K562 (cell line): Measurements from ENCODE around the gene WDR64. TPM values are rescaled to one million over a fixed set of nuclear protein-coding genes. Genes with fewer than 3 reads are reported as not detected.

Source experiments
- ATAC-seq: fragments of 200-7000 bp; cut with Tn5 transposase; 3 replicates; pipeline ENCODE4 v1.9.1; 2020; ENCODE audit warnings: moderate library complexity
- BruUV-seq: library from RNA; stranded (reverse); fragments of 400-500 nt; replicated peaks from 2 replicates; lab custom pipeline; 2021; lab: Mats Ljungman, UMichigan
- CTCF ChIA-PET: fragments of 300-600 bp; formaldehyde crosslinking; extraction: SDS; loops from one replicate; lab custom pipeline; 2021; ENCODE audit warnings: low intra/inter-chr PET ratio; lab: Yijun Ruan, JAX
- POLR2A ChIA-PET: fragments of 300-600, 350-650 bp; sonication (Branson Sonifier 250); formaldehyde crosslinking; extraction: SDS; loops from one replicate; lab custom pipeline; 2021; ENCODE audit warnings: antibody characterized with exemption, inconsistent platforms; lab: Yijun Ruan, JAX
- DNase-seq, 4 experiments: peaks; one replicate each; pipeline versions ENCODE4 v3.0.0 to v3.0.0-alpha.2; 2011 to 2018; ENCODE audit warnings: low spot score in 3 of 4, mixed read lengths in 3 of 4; ENCODE audit errors: extremely low read depth in 1 of 4
- FAIRE-seq: peaks from 2 replicates; lab custom pipeline; 2011; peaks lifted over from hg19 to GRCh38; lab: Jason Lieb, UNC
- H2AFZ ChIP-seq: 2 replicates; pipeline ENCODE4 v1.6.0; 2011; ENCODE audit warnings: low read depth, low read length, control low read depth, inconsistent platforms
- H3K27ac ChIP-seq: fragments of 200-600 bp; 3 replicates; pipeline ENCODE4 v1.8.0; 2011; ENCODE audit warnings: low read depth, mild to moderate bottlenecking, control low read depth, inconsistent platforms, low read length, moderate library complexity, mixed read lengths; ENCODE audit errors: extremely low read depth
- H3K27me3 ChIP-seq, 2 experiments: fragments of 300-600 bp in 1 of 2; 2 replicates in 1 of 2; 3 replicates in 1 of 2; pipeline versions ENCODE4 v1.6.0 to v1.8.0; 2011; ENCODE audit warnings: inconsistent platforms in 2 of 2, low read length in 2 of 2, mild to moderate bottlenecking in 1 of 2, mixed read lengths in 1 of 2, moderate library complexity in 1 of 2; ENCODE audit not compliant: control insufficient read depth in 2 of 2, insufficient read depth in 2 of 2
- H3K36me3 ChIP-seq: fragments of 300-600 bp; 3 replicates; pipeline ENCODE4 v1.8.0; 2011; ENCODE audit warnings: mild to moderate bottlenecking, low read length, inconsistent platforms; ENCODE audit not compliant: control insufficient read depth, insufficient read depth
- H3K4me1 ChIP-seq, 2 experiments: fragments of 200-600 bp in 1 of 2; replicated peaks in 1 of 2; 2 replicates in 1 of 2; 3 replicates in 1 of 2; pipeline versions ENCODE4 v1.5.1 to v1.8.0; 2011; ENCODE audit warnings: inconsistent platforms in 2 of 2, low read length in 2 of 2, mild to moderate bottlenecking in 1 of 2, mixed read lengths in 1 of 2, moderate library complexity in 1 of 2; ENCODE audit not compliant: control insufficient read depth in 2 of 2, insufficient read depth in 2 of 2
- H3K4me2 ChIP-seq: 2 replicates; pipeline ENCODE4 v1.6.1; 2011; ENCODE audit warnings: low read length, control low read depth, inconsistent platforms, mixed read lengths; ENCODE audit not compliant: insufficient read depth
- H3K4me3 ChIP-seq: fragments of 200-600 bp; sonication (generic), shearing (Covaris generic); 2 replicates; pipeline ENCODE4 v1.5.1; 2016; ENCODE audit warnings: control low read depth, inconsistent platforms
- H3K79me2 ChIP-seq: fragments of 200-600 bp; 3 replicates; pipeline ENCODE4 v1.8.0; 2011; ENCODE audit warnings: low read length, inconsistent platforms; ENCODE audit not compliant: control insufficient read depth, insufficient read depth
- H3K9ac ChIP-seq, 2 experiments: 2 replicates each; pipeline versions ENCODE4 v1.6.0 to v1.6.1; 2011; ENCODE audit warnings: low read depth in 2 of 2, low read length in 2 of 2, control low read depth in 1 of 2, inconsistent platforms in 1 of 2, mild to moderate bottlenecking in 1 of 2, mixed read lengths in 1 of 2; ENCODE audit not compliant: insufficient read depth in 1 of 2
- H3K9me1 ChIP-seq: one replicate; pipeline ENCODE4 v1.6.0; 2011; ENCODE audit warnings: inconsistent platforms, mild to moderate bottlenecking, low read length, moderate library complexity; ENCODE audit not compliant: control insufficient read depth, insufficient read depth
- H3K9me3 ChIP-seq: replicated peaks from 2 replicates; pipeline ENCODE4 v1.5.1; 2011; ENCODE audit warnings: low read depth, low read length, inconsistent platforms; ENCODE audit not compliant: control insufficient read depth, insufficient read depth
- H4K20me1 ChIP-seq: replicated peaks from 2 replicates; pipeline ENCODE4 v1.6.1; 2011; ENCODE audit warnings: low read length, inconsistent platforms, mixed read lengths; ENCODE audit not compliant: control insufficient read depth, insufficient read depth
- AFF1 ChIP-seq, 2 experiments: fragments of 450-650 bp; IDR thresholded peaks; 2 replicates each; pipeline ENCODE4 v1.6.1; 2018; ENCODE audit warnings: mild to moderate bottlenecking in 2 of 2, low read depth in 1 of 2; ENCODE audit not compliant: partially characterized antibody in 2 of 2
- BCOR ChIP-seq: fragments of 450-650 bp; IDR thresholded peaks from 2 replicates; pipeline ENCODE4 v1.6.1; 2016
- CREB3 ChIP-seq: fragments of 450-650 bp; conservative IDR thresholded peaks from 2 replicates; pipeline ENCODE4 v1.6.1; 2016; ENCODE audit warnings: missing genetic modification characterization, low read depth, mild to moderate bottlenecking, missing compliant biosample characterization, moderate library complexity
- CXXC5 ChIP-seq: fragments of 250-450 bp; sonication (Bioruptor Pico); IDR thresholded peaks from 2 replicates; pipeline ENCODE4 v1.8.0; 2022; ENCODE audit warnings: inconsistent platforms, mild to moderate bottlenecking, moderate library complexity
- GABPB2 ChIP-seq: fragments of 250-450 bp; sonication (Bioruptor Pico); conservative IDR thresholded peaks from 2 replicates; pipeline ENCODE4 v1.5.1; 2021; ENCODE audit warnings: mild to moderate bottlenecking
- ILF3 ChIP-seq: fragments of 450-650 bp; IDR thresholded peaks from 2 replicates; pipeline ENCODE4 v1.6.1; 2018; ENCODE audit warnings: antibody characterized with exemption, mild to moderate bottlenecking, moderate library complexity, borderline replicate concordance
- PHF8 ChIP-seq: fragments of 200-600 bp; sonication (generic); IDR thresholded peaks from 2 replicates; pipeline ENCODE4 v1.6.1; 2012; ENCODE audit warnings: mixed run types, mild to moderate bottlenecking, inconsistent platforms, low read length, moderate library complexity, borderline replicate concordance
- RBM25 ChIP-seq: fragments of 200-400 bp; formaldehyde crosslinking; IDR thresholded peaks from 2 replicates; pipeline ENCODE4 v1.6.1; 2018; ENCODE audit warnings: low read length, low read depth, moderate library complexity; ENCODE audit not compliant: severe bottlenecking
- TOE1 ChIP-seq, 2 experiments: fragments of 450-650 bp in 1 of 2; sonication (generic) in 1 of 2; formaldehyde crosslinking in 1 of 2; IDR thresholded peaks; 2 replicates each; pipeline versions ENCODE4 v1.7.1 to v1.8.0; 2016 to 2022; ENCODE audit warnings: borderline replicate concordance in 2 of 2, mild to moderate bottlenecking in 2 of 2, antibody characterized with exemption in 1 of 2, inconsistent platforms in 1 of 2, low read depth in 1 of 2, missing genetic modification reagents in 1 of 2, moderate library complexity in 1 of 2
- TRIM28 ChIP-seq: fragments of 450-650 bp; IDR thresholded peaks from 2 replicates; pipeline ENCODE4 v1.6.1; 2017
- ZNF778 ChIP-seq: fragments of 450-650 bp; formaldehyde crosslinking; IDR thresholded peaks from 2 replicates; pipeline ENCODE4 v1.4.0; 2020; ENCODE audit warnings: mild to moderate bottlenecking, moderate library complexity
- WGBS: fragments of 100-300 bp; shearing (Covaris generic); methylation state at CpG from one replicate; pipeline ENCODE4 v1.1.6; 2016; ENCODE audit warnings: low coverage, mixed read lengths; ENCODE audit not compliant: insufficient coverage; ENCODE audit errors: missing lambda C conversion rate; 5-methylcytosine and 5-hydroxymethylcytosine counted together
- in situ Hi-C: fragments of 300-500 bp; cut with MboI; formaldehyde crosslinking; loops from 4 replicates; pipeline ENCODE4 v1.15.0; 2018; ENCODE audit warnings: inconsistent platforms, mixed read lengths
- intact Hi-C: fragments of 100-400 bp; cut with micrococcal nuclease; formaldehyde crosslinking; loops from 2 replicates; pipeline ENCODE4 v1.14.2; 2022
- polyA plus RNA-seq, 8 experiments: library from polyadenylated mRNA; depleted of rRNA in 4 of 8; stranded (reverse) in 5 of 8; unstranded in 3 of 8; fragments of >200 nt; fragmentation: Nextera tagmentation in 2 of 8; fragmentation: Illumina TruSeq in 1 of 8; extraction: Ambion mirVana in 2 of 8; extraction: Trizol in 1 of 8; gene quantifications; 2 replicates each; pipeline versions ENCODE4 v1.2.1 to v1.2.3, GENCODE V29; 2011 to 2014; ENCODE audit warnings: inconsistent platforms in 1 of 8, missing spikeins in 1 of 8
- total RNA-seq, 7 experiments: library from RNA; depleted of rRNA in 6 of 7; stranded (reverse); fragments of >200 nt in 6 of 7; fragmentation: Illumina TruSeq in 2 of 7; extraction: Trizol in 2 of 7; gene quantifications; 2 replicates each; pipeline versions ENCODE4 v1.2.1 to v1.2.3, GENCODE V29; 2011 to 2021; ENCODE audit warnings: low replicate concordance in 1 of 7
- TF ChIP-seq, protein P1 (sequence below): sonication (generic); formaldehyde crosslinking; IDR thresholded peaks from 2 replicates; pipeline ENCODE4 v1.5.0; 2020; ENCODE audit warnings: missing genetic modification reagents
- TF ChIP-seq, protein P2 (sequence below), 2 experiments: IDR thresholded peaks; 2 replicates each; pipeline ENCODE4 v1.6.1; 2012; ENCODE audit warnings: improper control_type of control experiment in 2 of 2, low read depth in 2 of 2, low read length in 2 of 2, borderline replicate concordance in 1 of 2

Gene WDR64
- total and polyA plus RNA-seq, 9 of the 15 experiments (the other 6 are each of a cell fraction or from before 2014, with no cell fraction given): 0.06 to 0.29 (median 0.19) TPM; not detected in 5

- intact Hi-C loops: no loop called here
- Histone ChIP-seq H3K27me3 (no peaks in the 10 kb centered on the region), H3K4me1 (no peaks in the 10 kb centered on the region; a peak in 2 of 5 replicates), H3K9ac (no peak overlapping the region), H3K36me3 (no peaks in the 10 kb centered on the region), H4K20me1 (no peaks in the 10 kb centered on the region), H2AFZ (no peak overlapping the region), H3K9me3 (no peaks in the 10 kb centered on the region), H3K4me2 (no peak overlapping the region), H3K4me3 (no peak overlapping the region), H3K79me2 (no peaks in the 10 kb centered on the region), H3K9me1 (no peaks in the 10 kb centered on the region), H3K27ac (no peak overlapping the region)
- in situ Hi-C loops: no loop called here
- DNase-seq (no peak), ATAC-seq (no peak), FAIRE-seq (no peak)
- ChIA-PET POLR2A (interaction anchor here (0.8 kb wide), 1 partner anchor 9 kb away, joined by 3 read pairs; no protein-coding TSS in a partner anchor), CTCF (no interaction called here)
- 82% methylated on average over 3 of the region's 3 CpGs for WGBS
- BruUV-seq: no TSS peak
- TF ChIP-seq RBM25 (peak; percentile 78), TOE1 (IDR thresholded peaks at IDR 0.05; ENCODE audit: borderline replicate concordance) (no peak), TOE1 (CRISPR knock-in tag; IDR thresholded peaks at IDR 0.05; ENCODE audit: borderline replicate concordance, low read depth) (no peak), TRIM28 (0 out of 2 replicates have a peak, but pooled peaks have one; percentile 46), AFF1 (IDR thresholded peaks at IDR 0.05; ENCODE audit: low read depth in 1 of 2, partially characterized antibody in 2 of 2) (no peak), GABPB2 (CRISPR knock-in tag) (no peak), CXXC5 (no peak), BCOR (peak; percentile 47; the same call in 1 of the 2 replicates), CREB3 (tag) (no peak), PHF8 (no peak), ILF3 (no peak), ZNF778 (CRISPR knock-in tag) (no peak)
- TF ChIP-seq, protein P1, sequence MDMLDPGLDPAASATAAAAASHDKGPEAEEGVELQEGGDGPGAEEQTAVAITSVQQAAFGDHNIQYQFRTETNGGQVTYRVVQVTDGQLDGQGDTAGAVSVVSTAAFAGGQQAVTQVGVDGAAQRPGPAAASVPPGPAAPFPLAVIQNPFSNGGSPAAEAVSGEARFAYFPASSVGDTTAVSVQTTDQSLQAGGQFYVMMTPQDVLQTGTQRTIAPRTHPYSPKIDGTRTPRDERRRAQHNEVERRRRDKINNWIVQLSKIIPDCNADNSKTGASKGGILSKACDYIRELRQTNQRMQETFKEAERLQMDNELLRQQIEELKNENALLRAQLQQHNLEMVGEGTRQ: no peak
- TF ChIP-seq, protein P2, sequence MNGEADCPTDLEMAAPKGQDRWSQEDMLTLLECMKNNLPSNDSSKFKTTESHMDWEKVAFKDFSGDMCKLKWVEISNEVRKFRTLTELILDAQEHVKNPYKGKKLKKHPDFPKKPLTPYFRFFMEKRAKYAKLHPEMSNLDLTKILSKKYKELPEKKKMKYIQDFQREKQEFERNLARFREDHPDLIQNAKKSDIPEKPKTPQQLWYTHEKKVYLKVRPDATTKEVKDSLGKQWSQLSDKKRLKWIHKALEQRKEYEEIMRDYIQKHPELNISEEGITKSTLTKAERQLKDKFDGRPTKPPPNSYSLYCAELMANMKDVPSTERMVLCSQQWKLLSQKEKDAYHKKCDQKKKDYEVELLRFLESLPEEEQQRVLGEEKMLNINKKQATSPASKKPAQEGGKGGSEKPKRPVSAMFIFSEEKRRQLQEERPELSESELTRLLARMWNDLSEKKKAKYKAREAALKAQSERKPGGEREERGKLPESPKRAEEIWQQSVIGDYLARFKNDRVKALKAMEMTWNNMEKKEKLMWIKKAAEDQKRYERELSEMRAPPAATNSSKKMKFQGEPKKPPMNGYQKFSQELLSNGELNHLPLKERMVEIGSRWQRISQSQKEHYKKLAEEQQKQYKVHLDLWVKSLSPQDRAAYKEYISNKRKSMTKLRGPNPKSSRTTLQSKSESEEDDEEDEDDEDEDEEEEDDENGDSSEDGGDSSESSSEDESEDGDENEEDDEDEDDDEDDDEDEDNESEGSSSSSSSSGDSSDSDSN (IDR thresholded peaks at IDR 0.05; ENCODE audit: borderline replicate concordance in 1 of 2, low read depth in 2 of 2, low read length in 2 of 2): no peak
Observed at GRCh38 chr1:241721011-241721410, 68.9 kb downstream of the WDR64 start.
